Uterus (tissue), 4 donors: ENCODE measurements around the gene HDLBP. TPM values are rescaled to one million over a fixed set of nuclear protein-coding genes. Genes with fewer than 3 reads are reported as not detected.

Experiments used
- DNase-seq, 2 donors: peaks; one replicate each; pipeline ENCODE4 v3.0.0-alpha.2; 2019 to 2020
- H3K27ac ChIP-seq, 2 donors: fragments of 200-600 bp; sonication (generic); 1 replicate in 1 of 2; 2 replicates in 1 of 2; pipeline ENCODE4 v1.5.1; 2016 to 2018
- H3K27me3 ChIP-seq, 2 donors: fragments of 200-600 bp; sonication (generic); one replicate each; pipeline ENCODE4 v1.5.1; 2018 to 2019; ENCODE audit warnings: control low read depth in 1 of 2
- H3K36me3 ChIP-seq, 2 donors: fragments of 200-600 bp; sonication (generic); one replicate each; pipeline ENCODE4 v1.5.1; 2019; ENCODE audit warnings: control low read depth in 1 of 2
- H3K4me1 ChIP-seq, 2 donors: fragments of 200-600 bp; sonication (generic); one replicate each; pipeline ENCODE4 v1.5.1; 2018 to 2019; ENCODE audit warnings: control low read depth in 1 of 2
- H3K4me3 ChIP-seq, 2 donors: fragments of 200-600 bp; sonication (generic); 1 replicate in 1 of 2; 2 replicates in 1 of 2; pipeline ENCODE4 v1.5.1; 2018 to 2019; ENCODE audit warnings: mild to moderate bottlenecking in 1 of 2
- H3K9me3 ChIP-seq, 2 donors: fragments of 200-600 bp; sonication (generic); one replicate each; pipeline ENCODE4 v1.5.1; 2019; ENCODE audit warnings: control low read depth in 1 of 2
- POLR2A ChIP-seq, 2 donors: fragments of 450-650 bp; IDR thresholded peaks; one replicate each; pipeline ENCODE4 v1.6.1; 2016; ENCODE audit warnings: antibody characterized with exemption in 2 of 2, mild to moderate bottlenecking in 1 of 2, moderate library complexity in 1 of 2
- intact Hi-C: fragments of 100-400 bp; cut with DNase I; formaldehyde crosslinking; loops from one replicate; pipeline ENCODE4 v1.15.1; 2023; ENCODE audit warnings: low total_unique reads
- total RNA-seq, 4 donors: library from RNA; depleted of rRNA in 3 of 4; stranded (reverse); fragments of >200 nt in 3 of 4; gene quantifications; one replicate each; pipeline versions ENCODE4 v1.1.0 to v1.2.4, GENCODE V29; 2014 to 2023
- TF ChIP-seq, protein P1 (sequence below), 4 experiments: fragments of 200-600 bp in 2 of 4; fragments of 450-650 bp in 2 of 4; sonication (generic) in 2 of 4; IDR thresholded peaks; one replicate each; pipeline ENCODE4 v1.5.1; 2016 to 2019; ENCODE audit warnings: antibody characterized with exemption in 4 of 4, mild to moderate bottlenecking in 2 of 4, moderate library complexity in 1 of 4
- donor health status: DM: yes; HTN: yes; CAD: no.

The HDLBP gene
- total RNA-seq, 4 donors from 2014 or later = 226 to 1,465 (median 466) TPM

DNA sequence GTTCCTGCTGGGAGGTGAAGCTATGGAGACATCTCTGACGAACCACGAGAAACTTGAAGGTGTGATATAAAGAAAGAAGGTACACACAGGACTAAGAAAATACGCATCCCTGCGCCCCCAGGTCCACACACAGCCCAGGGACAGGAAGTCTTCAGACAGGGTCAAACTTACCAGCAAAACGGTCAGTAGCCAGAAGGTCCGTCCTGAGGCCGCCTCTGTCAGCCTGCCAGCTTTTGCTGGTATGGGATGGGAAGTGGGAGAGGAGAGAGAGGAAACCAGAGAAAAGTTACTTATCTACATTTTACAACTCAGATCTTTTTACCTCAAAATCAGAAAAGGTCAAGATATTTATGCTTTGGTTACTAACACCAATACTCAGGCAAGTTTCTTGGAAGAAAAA lies 47.2 kb downstream of the HDLBP start:
- DNase-seq = no peak
- Histone ChIP-seq H3K4me3 (no peak overlapping the region), H3K4me1 (peaks cover 4 to 12% of the 10 kb centered on the region in 2 donors), H3K36me3 (no peaks in the 10 kb centered on the region), H3K9me3 (no peaks in the 10 kb centered on the region), H3K27me3 (no peaks in the 10 kb centered on the region), H3K27ac (no peak overlapping the region)
- intact Hi-C loops = no loop called here
- TF ChIP-seq POLR2A (IDR thresholded peaks at IDR 0.05) = no peak
- TF ChIP-seq, protein P1, sequence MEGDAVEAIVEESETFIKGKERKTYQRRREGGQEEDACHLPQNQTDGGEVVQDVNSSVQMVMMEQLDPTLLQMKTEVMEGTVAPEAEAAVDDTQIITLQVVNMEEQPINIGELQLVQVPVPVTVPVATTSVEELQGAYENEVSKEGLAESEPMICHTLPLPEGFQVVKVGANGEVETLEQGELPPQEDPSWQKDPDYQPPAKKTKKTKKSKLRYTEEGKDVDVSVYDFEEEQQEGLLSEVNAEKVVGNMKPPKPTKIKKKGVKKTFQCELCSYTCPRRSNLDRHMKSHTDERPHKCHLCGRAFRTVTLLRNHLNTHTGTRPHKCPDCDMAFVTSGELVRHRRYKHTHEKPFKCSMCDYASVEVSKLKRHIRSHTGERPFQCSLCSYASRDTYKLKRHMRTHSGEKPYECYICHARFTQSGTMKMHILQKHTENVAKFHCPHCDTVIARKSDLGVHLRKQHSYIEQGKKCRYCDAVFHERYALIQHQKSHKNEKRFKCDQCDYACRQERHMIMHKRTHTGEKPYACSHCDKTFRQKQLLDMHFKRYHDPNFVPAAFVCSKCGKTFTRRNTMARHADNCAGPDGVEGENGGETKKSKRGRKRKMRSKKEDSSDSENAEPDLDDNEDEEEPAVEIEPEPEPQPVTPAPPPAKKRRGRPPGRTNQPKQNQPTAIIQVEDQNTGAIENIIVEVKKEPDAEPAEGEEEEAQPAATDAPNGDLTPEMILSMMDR (IDR thresholded peaks at IDR 0.05) = no peak

DNA sequence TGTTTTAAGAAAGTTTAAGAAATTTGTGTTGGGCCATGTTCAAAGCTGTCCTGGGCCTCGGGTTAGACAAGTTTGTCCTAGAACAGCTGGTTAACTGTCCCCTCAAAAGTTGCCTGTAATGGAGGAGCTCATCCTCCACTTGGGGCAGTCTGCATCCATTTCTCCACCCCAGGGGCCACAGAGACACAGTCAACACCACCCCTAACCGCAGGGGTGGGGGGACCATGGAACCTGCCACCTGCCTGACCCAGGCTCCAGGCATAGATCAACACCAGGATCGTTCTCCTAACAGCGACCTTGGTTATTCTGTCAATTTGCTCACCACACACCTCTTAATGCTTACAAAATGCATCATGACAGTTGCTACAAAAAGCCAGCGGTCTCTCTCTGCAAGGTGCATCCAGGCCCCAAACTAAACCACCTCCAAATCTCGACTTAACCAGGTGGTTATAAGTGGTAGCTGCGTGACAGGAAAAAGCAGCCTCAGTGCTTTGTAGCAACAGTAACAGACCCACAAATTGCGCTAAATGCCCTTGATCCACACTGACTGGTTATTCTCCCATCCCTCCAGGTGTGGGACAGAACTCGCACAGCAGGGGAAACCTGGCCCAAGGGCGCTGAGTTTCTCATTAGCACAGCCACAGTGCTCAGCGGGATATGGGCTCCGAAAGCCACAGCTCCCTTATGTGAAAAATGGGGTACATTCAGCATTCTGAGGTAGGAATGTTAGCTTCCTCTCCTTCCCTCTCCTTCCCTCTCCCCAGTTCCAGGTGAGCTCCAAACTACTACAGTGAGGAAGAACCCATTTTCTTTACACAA lies 48.0 kb downstream of the HDLBP start:
- peaks cover 4 to 12% of the 10 kb centered on the region in 2 donors for H3K4me1 ChIP-seq
- H3K27me3 ChIP-seq = no peaks in the 10 kb centered on the region
- DNase-seq = no peak
- no peak overlapping the region for H3K27ac ChIP-seq
- H3K9me3 ChIP-seq = no peaks in the 10 kb centered on the region
- intact Hi-C loops = no loop called here
- no peaks in the 10 kb centered on the region for H3K36me3 ChIP-seq
- TF ChIP-seq, protein P1 (IDR thresholded peaks at IDR 0.05) = no peak
- TF ChIP-seq POLR2A (IDR thresholded peaks at IDR 0.05) = no peak
- no peak overlapping the region for H3K4me3 ChIP-seq

DNA sequence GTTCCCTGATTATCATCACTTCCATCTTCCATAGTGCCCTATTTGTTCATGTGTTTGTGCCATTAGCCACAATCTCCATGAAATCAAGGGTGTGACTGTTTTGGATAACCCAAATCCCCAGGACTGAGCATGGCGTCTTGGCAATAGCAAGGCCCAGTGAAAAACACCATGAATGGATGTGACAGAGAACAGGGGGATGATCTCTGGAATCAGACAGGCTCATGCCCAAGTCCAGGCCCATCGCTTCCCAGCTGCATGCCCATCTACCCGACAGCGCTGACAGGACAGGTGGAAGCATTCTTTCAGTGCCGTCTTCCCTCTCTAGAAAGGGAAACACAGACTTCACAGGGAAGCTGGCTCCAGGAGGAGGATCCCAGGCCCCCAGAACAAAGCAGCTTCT lies 50.0 kb downstream of the HDLBP start:
- TF ChIP-seq POLR2A (IDR thresholded peaks at IDR 0.05) = no peak
- TF ChIP-seq, protein P1 (IDR thresholded peaks at IDR 0.05) = no peak
- Histone ChIP-seq H3K4me3 (no peak overlapping the region), H3K36me3 (no peaks in the 10 kb centered on the region), H3K27me3 (no peaks in the 10 kb centered on the region), H3K27ac (no peak overlapping the region), H3K9me3 (no peaks in the 10 kb centered on the region), H3K4me1 (peaks cover 3% of the 10 kb centered on the region in 2 donors)
- DNase-seq = no peak
- intact Hi-C loops = no loop called here

DNA sequence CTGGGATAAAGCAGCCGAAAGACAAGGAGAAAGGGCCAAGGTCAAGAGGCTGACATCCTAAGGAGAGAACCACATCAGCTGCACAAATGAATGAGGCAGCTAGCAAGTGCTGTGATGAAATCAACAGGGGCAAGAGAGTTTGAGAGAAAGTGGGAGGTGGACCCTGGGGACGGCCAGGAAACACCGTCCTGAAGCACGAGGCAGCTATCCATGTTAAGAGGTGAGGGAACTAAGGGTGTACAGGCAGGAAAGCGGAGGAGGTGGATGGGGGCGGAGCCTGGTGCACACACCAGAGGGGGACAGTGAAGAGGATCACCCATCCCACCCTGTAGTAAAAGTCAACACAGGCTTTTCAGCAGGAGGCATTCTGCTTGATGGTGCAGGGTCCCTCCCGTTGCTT lies 52.4 kb downstream of the HDLBP start:
- no peak for TF ChIP-seq POLR2A (IDR thresholded peaks at IDR 0.05)
- TF ChIP-seq, protein P1 (IDR thresholded peaks at IDR 0.05) = no peak
- Histone ChIP-seq H3K4me3 (no peak overlapping the region), H3K9me3 (no peaks in the 10 kb centered on the region), H3K4me1 (no peaks in the 10 kb centered on the region), H3K36me3 (no peaks in the 10 kb centered on the region), H3K27ac (no peak overlapping the region), H3K27me3 (no peaks in the 10 kb centered on the region)
- DNase-seq = peak in 1 of 2 donors; percentile 2
- intact Hi-C loops = no loop called here

DNA sequence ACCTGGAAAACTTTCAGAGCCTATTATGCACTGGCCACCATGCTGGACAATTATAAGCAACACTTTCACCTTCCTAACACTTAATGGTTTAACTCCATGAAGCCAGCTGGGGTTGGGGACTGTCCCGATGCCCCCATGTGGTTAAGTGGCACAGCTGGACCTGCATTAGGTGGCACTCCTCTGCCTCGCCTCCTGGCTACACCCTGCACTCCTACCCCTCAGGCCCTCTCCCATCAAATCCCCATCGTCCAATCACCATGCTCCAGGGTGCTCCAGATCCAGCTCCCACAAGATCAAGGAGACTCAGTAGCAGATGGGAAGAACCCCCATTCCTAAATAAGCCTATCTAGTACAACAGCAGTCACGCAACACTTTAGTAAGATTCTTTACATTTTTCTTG lies 53.8 kb downstream of the HDLBP start:
- DNase-seq = no peak
- Histone ChIP-seq H3K27ac (no peak overlapping the region), H3K27me3 (no peaks in the 10 kb centered on the region), H3K4me1 (no peaks in the 10 kb centered on the region), H3K9me3 (no peaks in the 10 kb centered on the region), H3K36me3 (no peaks in the 10 kb centered on the region), H3K4me3 (no peak overlapping the region)
- TF ChIP-seq, protein P1 (IDR thresholded peaks at IDR 0.05) = no peak
- TF ChIP-seq POLR2A (IDR thresholded peaks at IDR 0.05) = no peak
- intact Hi-C loops = no loop called here
